OCI-LY3 (cell line): Measurements from ENCODE around the gene MAPK14.

Experiments
- H2AFZ ChIP-seq: fragments of 200-600, 300-600 bp; shearing (Covaris generic); 2 replicates; pipeline ENCODE4 v1.6.0; 2014; ENCODE audit warnings: antibody characterized with exemption, low read depth, low read length
- H3K27ac ChIP-seq: fragments of 200-600, 300-600 bp; sonication (generic); 2 replicates; pipeline ENCODE4 v1.5.1; 2014; ENCODE audit warnings: mild to moderate bottlenecking, low read length, moderate library complexity, mixed read lengths
- H3K27me3 ChIP-seq: fragments of 200-600, 300-600 bp; sonication (generic); 2 replicates; pipeline ENCODE4 v1.6.1; 2014; ENCODE audit warnings: low read depth, low read length, mixed read lengths
- H3K36me3 ChIP-seq: fragments of 200-600, 300-600 bp; sonication (generic); replicated peaks from 2 replicates; pipeline ENCODE3; 2014; ENCODE audit warnings: low read depth, low read length, mixed read lengths
- H3K4me1 ChIP-seq: fragments of 300-600, 200-600 bp; sonication (generic); 2 replicates; pipeline ENCODE4 v1.6.1; 2014; ENCODE audit warnings: low read length, mixed read lengths
- H3K4me2 ChIP-seq: fragments of 200-600, 300-600 bp; sonication (generic); 2 replicates; pipeline ENCODE4 v1.6.1; 2014; ENCODE audit warnings: low read length, mixed read lengths
- H3K4me3 ChIP-seq: fragments of 300-600, 200-600 bp; sonication (generic); 2 replicates; pipeline ENCODE4 v1.5.1; 2014; ENCODE audit warnings: antibody characterized with exemption, mild to moderate bottlenecking, low read length, moderate library complexity
- H3K79me2 ChIP-seq: fragments of 300-600, 200-600 bp; shearing (Covaris generic); 2 replicates; pipeline ENCODE4 v1.6.1; 2014; ENCODE audit warnings: mild to moderate bottlenecking, low read length, mixed read lengths
- H3K9ac ChIP-seq: fragments of 300-600, 200-600 bp; shearing (Covaris generic); 2 replicates; pipeline ENCODE4 v1.6.0; 2014; ENCODE audit warnings: mild to moderate bottlenecking, low read length, moderate library complexity
- H3K9me3 ChIP-seq: fragments of 200-600, 300-600 bp; shearing (Covaris generic); 2 replicates; pipeline ENCODE4 v1.6.1; 2014; ENCODE audit warnings: low read length, mixed read lengths; ENCODE audit not compliant: insufficient read depth
- H4K20me1 ChIP-seq: fragments of 200-600, 300-600 bp; sonication (generic); 2 replicates; pipeline ENCODE4 v1.6.1; 2016; ENCODE audit warnings: low read length, mixed read lengths; ENCODE audit not compliant: insufficient read depth
- CTCF ChIP-seq: fragments of 200-600, 300-600 bp; sonication (generic); IDR thresholded peaks from 2 replicates; pipeline ENCODE4 v1.5.1; 2014; ENCODE audit warnings: antibody characterized with exemption, low read length, low read depth
- EZH2phosphoT487 ChIP-seq: fragments of 200-600 bp; shearing (Covaris generic); IDR thresholded peaks from 2 replicates; pipeline ENCODE4 v1.6.1; 2018; ENCODE audit warnings: antibody characterized with exemption, mixed run types, low read depth

The MAPK14 gene

GRCh38 chr6:36053878-36054277, 26.3 kb downstream of the MAPK14 start:
- Histone ChIP-seq H3K4me1 (peaks cover 6% of the 10 kb centered on the region), H3K27ac (no peak overlapping the region), H3K36me3 (peaks cover 15% of the 10 kb centered on the region), H3K79me2 (peaks cover 33% of the 10 kb centered on the region), H3K4me3 (no peak overlapping the region), H4K20me1 (peaks cover 19% of the 10 kb centered on the region), H3K9ac (no peak overlapping the region), H3K27me3 (no peaks in the 10 kb centered on the region), H3K9me3 (no peaks in the 10 kb centered on the region), H2AFZ (no peak overlapping the region), H3K4me2 (no peak overlapping the region)
- TF ChIP-seq CTCF (no peak), EZH2phosphoT487 (no peak)

DNA sequence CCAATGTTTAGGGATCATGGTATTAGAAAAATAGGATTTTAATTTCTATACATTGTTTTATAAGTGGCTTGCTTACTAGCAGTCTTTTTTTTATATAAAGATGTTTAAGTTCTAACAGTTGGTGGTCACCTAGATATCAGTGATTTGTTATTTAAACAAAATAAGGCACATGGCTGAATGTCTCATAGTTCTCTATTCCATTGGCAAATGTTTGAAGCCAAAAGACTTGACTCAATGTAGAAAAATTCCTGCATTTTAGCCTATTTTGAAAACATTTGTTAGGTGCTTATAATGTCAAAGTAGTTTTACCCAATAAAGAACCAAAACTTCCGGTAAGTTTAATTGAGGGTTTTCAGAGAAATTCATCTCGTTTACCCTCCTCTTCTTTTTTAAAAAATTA, 26.8 kb downstream of the MAPK14 start:
- Histone ChIP-seq H3K27me3 (no peaks in the 10 kb centered on the region), H3K4me2 (no peak overlapping the region), H2AFZ (no peak overlapping the region), H3K36me3 (peaks cover 18% of the 10 kb centered on the region), H3K9me3 (no peaks in the 10 kb centered on the region), H3K4me3 (no peak overlapping the region), H3K4me1 (peaks cover 3% of the 10 kb centered on the region), H3K9ac (no peak overlapping the region), H3K79me2 (peaks cover 28% of the 10 kb centered on the region), H3K27ac (no peak overlapping the region), H4K20me1 (peaks cover 14% of the 10 kb centered on the region)
- no peak for TF ChIP-seq CTCF
- no peak for TF ChIP-seq EZH2phosphoT487

- Histone ChIP-seq H3K79me2 (peaks cover 23% of the 10 kb centered on the region), H3K27me3 (no peaks in the 10 kb centered on the region), H2AFZ (no peak overlapping the region), H3K4me1 (no peaks in the 10 kb centered on the region), H3K4me3 (no peak overlapping the region), H4K20me1 (peaks cover 9% of the 10 kb centered on the region), H3K9me3 (no peaks in the 10 kb centered on the region), H3K27ac (no peak overlapping the region), H3K9ac (no peak overlapping the region), H3K4me2 (no peak overlapping the region), H3K36me3 (peaks cover 23% of the 10 kb centered on the region)
- TF ChIP-seq CTCF (no peak), EZH2phosphoT487 (no peak)
Measured at GRCh38 chr6:36054956-36055355, 27.3 kb downstream of the MAPK14 start.

- H3K79me2 ChIP-seq: peaks cover 13% of the 10 kb centered on the region
- no peak overlapping the region for H2AFZ ChIP-seq
- no peaks in the 10 kb centered on the region for H3K27me3 ChIP-seq
- no peaks in the 10 kb centered on the region for H3K4me1 ChIP-seq
- H3K4me2 ChIP-seq: no peak overlapping the region
- H3K9ac ChIP-seq: no peak overlapping the region
- peaks cover 8% of the 10 kb centered on the region for H4K20me1 ChIP-seq
- no peak overlapping the region for H3K27ac ChIP-seq
- no peaks in the 10 kb centered on the region for H3K9me3 ChIP-seq
- H3K36me3 ChIP-seq: peaks cover 34% of the 10 kb centered on the region
- no peak overlapping the region for H3K4me3 ChIP-seq
- TF ChIP-seq EZH2phosphoT487 (no peak), CTCF (no peak)
Measured at GRCh38 chr6:36056178-36056577, 28.6 kb downstream of the MAPK14 start.
